K562 (cell line): ENCODE results near the gene BRAT1. TPM values are rescaled to one million over a fixed set of nuclear protein-coding genes. Genes with fewer than 3 reads are reported as not detected.

Source experiments
- ATAC-seq: fragments of 200-7000 bp; cut with Tn5 transposase; 3 replicates; pipeline ENCODE4 v1.9.1; 2020; ENCODE audit warnings: moderate library complexity
- BruUV-seq: library from RNA; stranded (reverse); fragments of 400-500 nt; replicated peaks from 2 replicates; lab custom pipeline; 2021; lab: Mats Ljungman, UMichigan
- CTCF ChIA-PET: fragments of 300-600 bp; formaldehyde crosslinking; extraction: SDS; loops from one replicate; lab custom pipeline; 2021; ENCODE audit warnings: low intra/inter-chr PET ratio; lab: Yijun Ruan, JAX
- POLR2A ChIA-PET: fragments of 300-600, 350-650 bp; sonication (Branson Sonifier 250); formaldehyde crosslinking; extraction: SDS; loops from one replicate; lab custom pipeline; 2021; ENCODE audit warnings: antibody characterized with exemption, inconsistent platforms; lab: Yijun Ruan, JAX
- DNase-seq, 4 experiments: peaks; one replicate each; pipeline versions ENCODE4 v3.0.0 to v3.0.0-alpha.2; 2011 to 2018; ENCODE audit warnings: low spot score in 3 of 4, mixed read lengths in 3 of 4; ENCODE audit errors: extremely low read depth in 1 of 4
- FAIRE-seq: peaks from 2 replicates; lab custom pipeline; 2011; peaks lifted over from hg19 to GRCh38; lab: Jason Lieb, UNC
- H2AFZ ChIP-seq: 2 replicates; pipeline ENCODE4 v1.6.0; 2011; ENCODE audit warnings: low read depth, low read length, control low read depth, inconsistent platforms
- H3K27ac ChIP-seq: fragments of 200-600 bp; 3 replicates; pipeline ENCODE4 v1.8.0; 2011; ENCODE audit warnings: low read depth, mild to moderate bottlenecking, control low read depth, inconsistent platforms, low read length, moderate library complexity, mixed read lengths; ENCODE audit errors: extremely low read depth
- H3K27me3 ChIP-seq, 2 experiments: fragments of 300-600 bp in 1 of 2; 2 replicates in 1 of 2; 3 replicates in 1 of 2; pipeline versions ENCODE4 v1.6.0 to v1.8.0; 2011; ENCODE audit warnings: inconsistent platforms in 2 of 2, low read length in 2 of 2, mild to moderate bottlenecking in 1 of 2, mixed read lengths in 1 of 2, moderate library complexity in 1 of 2; ENCODE audit not compliant: control insufficient read depth in 2 of 2, insufficient read depth in 2 of 2
- H3K36me3 ChIP-seq: fragments of 300-600 bp; 3 replicates; pipeline ENCODE4 v1.8.0; 2011; ENCODE audit warnings: mild to moderate bottlenecking, low read length, inconsistent platforms; ENCODE audit not compliant: control insufficient read depth, insufficient read depth
- H3K4me1 ChIP-seq, 2 experiments: fragments of 200-600 bp in 1 of 2; replicated peaks in 1 of 2; 2 replicates in 1 of 2; 3 replicates in 1 of 2; pipeline versions ENCODE4 v1.5.1 to v1.8.0; 2011; ENCODE audit warnings: inconsistent platforms in 2 of 2, low read length in 2 of 2, mild to moderate bottlenecking in 1 of 2, mixed read lengths in 1 of 2, moderate library complexity in 1 of 2; ENCODE audit not compliant: control insufficient read depth in 2 of 2, insufficient read depth in 2 of 2
- H3K4me2 ChIP-seq: 2 replicates; pipeline ENCODE4 v1.6.1; 2011; ENCODE audit warnings: low read length, control low read depth, inconsistent platforms, mixed read lengths; ENCODE audit not compliant: insufficient read depth
- H3K4me3 ChIP-seq: fragments of 200-600 bp; sonication (generic), shearing (Covaris generic); 2 replicates; pipeline ENCODE4 v1.5.1; 2016; ENCODE audit warnings: control low read depth, inconsistent platforms
- H3K79me2 ChIP-seq: fragments of 200-600 bp; 3 replicates; pipeline ENCODE4 v1.8.0; 2011; ENCODE audit warnings: low read length, inconsistent platforms; ENCODE audit not compliant: control insufficient read depth, insufficient read depth
- H3K9ac ChIP-seq, 2 experiments: 2 replicates each; pipeline versions ENCODE4 v1.6.0 to v1.6.1; 2011; ENCODE audit warnings: low read depth in 2 of 2, low read length in 2 of 2, control low read depth in 1 of 2, inconsistent platforms in 1 of 2, mild to moderate bottlenecking in 1 of 2, mixed read lengths in 1 of 2; ENCODE audit not compliant: insufficient read depth in 1 of 2
- H3K9me1 ChIP-seq: one replicate; pipeline ENCODE4 v1.6.0; 2011; ENCODE audit warnings: inconsistent platforms, mild to moderate bottlenecking, low read length, moderate library complexity; ENCODE audit not compliant: control insufficient read depth, insufficient read depth
- H3K9me3 ChIP-seq: replicated peaks from 2 replicates; pipeline ENCODE4 v1.5.1; 2011; ENCODE audit warnings: low read depth, low read length, inconsistent platforms; ENCODE audit not compliant: control insufficient read depth, insufficient read depth
- H4K20me1 ChIP-seq: replicated peaks from 2 replicates; pipeline ENCODE4 v1.6.1; 2011; ENCODE audit warnings: low read length, inconsistent platforms, mixed read lengths; ENCODE audit not compliant: control insufficient read depth, insufficient read depth
- ATF7 ChIP-seq: fragments of 450-650 bp; IDR thresholded peaks from 2 replicates; pipeline ENCODE4 v1.7.1; 2014; ENCODE audit warnings: mild to moderate bottlenecking, moderate library complexity
- EZH2 ChIP-seq: IDR thresholded peaks from 2 replicates; pipeline ENCODE4 v1.6.1; 2012; ENCODE audit warnings: low read depth, mild to moderate bottlenecking, inconsistent platforms, low read length, borderline replicate concordance
- HDAC1 ChIP-seq, 2 experiments: fragments of 450-650 bp; IDR thresholded peaks; 2 replicates each; pipeline ENCODE4 v1.6.1; 2016 to 2017; ENCODE audit warnings: inconsistent platforms in 1 of 2, mild to moderate bottlenecking in 1 of 2, moderate library complexity in 1 of 2
- KAT8 ChIP-seq: fragments of 450-650 bp; IDR thresholded peaks from 2 replicates; pipeline ENCODE4 v1.6.1; 2016; ENCODE audit warnings: low read depth, mild to moderate bottlenecking
- MECOM ChIP-seq: fragments of 250-450 bp; sonication (Bioruptor Pico); IDR thresholded peaks from 2 replicates; pipeline ENCODE4 v1.8.0; 2022; ENCODE audit warnings: inconsistent platforms
- POLR2B ChIP-seq: fragments of 450-650 bp; IDR thresholded peaks from 2 replicates; pipeline ENCODE4 v1.6.1; 2018; ENCODE audit warnings: low read depth; ENCODE audit not compliant: partially characterized antibody
- POLR3A ChIP-seq: IDR thresholded peaks from 2 replicates; pipeline ENCODE4 v1.6.1; 2011; ENCODE audit warnings: borderline replicate concordance, mild to moderate bottlenecking, moderate library complexity; ENCODE audit not compliant: insufficient read length, insufficient read depth; ENCODE audit errors: extremely low read depth
- TARDBP ChIP-seq: fragments of 450-650 bp; IDR thresholded peaks from 2 replicates; pipeline ENCODE4 v1.6.1; 2016
- TFAP4 ChIP-seq: sonication (generic); formaldehyde crosslinking; IDR thresholded peaks from 2 replicates; pipeline ENCODE4 v1.8.0; 2022; ENCODE audit warnings: missing genetic modification reagents, mild to moderate bottlenecking, moderate library complexity, borderline replicate concordance
- ZNF318 ChIP-seq, 2 experiments: fragments of 450-650 bp; IDR thresholded peaks; 2 replicates each; pipeline ENCODE4 v1.6.1; 2016; ENCODE audit warnings: mild to moderate bottlenecking in 2 of 2, borderline replicate concordance in 1 of 2, low read depth in 1 of 2, moderate library complexity in 1 of 2
- ZNF444 ChIP-seq: fragments of 250-450 bp; sonication (Bioruptor Pico); IDR thresholded peaks from 2 replicates; pipeline ENCODE4 v1.4.0; 2020; ENCODE audit warnings: mild to moderate bottlenecking, moderate library complexity
- ZNF639 ChIP-seq, 2 experiments: fragments of 200-800 bp in 1 of 2; sonication (Bioruptor generic) in 1 of 2; sonication (generic) in 1 of 2; formaldehyde crosslinking in 1 of 2; IDR thresholded peaks in 1 of 2; conservative IDR thresholded peaks in 1 of 2; 2 replicates each; pipeline versions ENCODE4 v1.5.0 to v1.6.1; 2016 to 2020; ENCODE audit warnings: missing compliant biosample characterization in 1 of 2, missing genetic modification characterization in 1 of 2, missing genetic modification reagents in 1 of 2
- WGBS: fragments of 100-300 bp; shearing (Covaris generic); methylation state at CpG from one replicate; pipeline ENCODE4 v1.1.6; 2016; ENCODE audit warnings: low coverage, mixed read lengths; ENCODE audit not compliant: insufficient coverage; ENCODE audit errors: missing lambda C conversion rate; 5-methylcytosine and 5-hydroxymethylcytosine counted together
- in situ Hi-C: fragments of 300-500 bp; cut with MboI; formaldehyde crosslinking; loops from 4 replicates; pipeline ENCODE4 v1.15.0; 2018; ENCODE audit warnings: inconsistent platforms, mixed read lengths
- intact Hi-C: fragments of 100-400 bp; cut with micrococcal nuclease; formaldehyde crosslinking; loops from 2 replicates; pipeline ENCODE4 v1.14.2; 2022
- polyA plus RNA-seq, 8 experiments: library from polyadenylated mRNA; depleted of rRNA in 4 of 8; stranded (reverse) in 5 of 8; unstranded in 3 of 8; fragments of >200 nt; fragmentation: Nextera tagmentation in 2 of 8; fragmentation: Illumina TruSeq in 1 of 8; extraction: Ambion mirVana in 2 of 8; extraction: Trizol in 1 of 8; gene quantifications; 2 replicates each; pipeline versions ENCODE4 v1.2.1 to v1.2.3, GENCODE V29; 2011 to 2014; ENCODE audit warnings: inconsistent platforms in 1 of 8, missing spikeins in 1 of 8
- total RNA-seq, 7 experiments: library from RNA; depleted of rRNA in 6 of 7; stranded (reverse); fragments of >200 nt in 6 of 7; fragmentation: Illumina TruSeq in 2 of 7; extraction: Trizol in 2 of 7; gene quantifications; 2 replicates each; pipeline versions ENCODE4 v1.2.1 to v1.2.3, GENCODE V29; 2011 to 2021; ENCODE audit warnings: low replicate concordance in 1 of 7

The BRAT1 gene
- total and polyA plus RNA-seq, 9 of the 15 experiments (the other 6 are each of a cell fraction or from before 2014, with no cell fraction given): 0.13 to 49.6 (median 10.5) TPM

- no TSS peak for BruUV-seq
- Histone ChIP-seq H2AFZ (no peak overlapping the region), H3K9me3 (no peaks in the 10 kb centered on the region), H3K9ac (no peak overlapping the region), H3K27me3 (no peaks in the 10 kb centered on the region), H3K4me2 (no peak overlapping the region), H3K4me3 (no peak overlapping the region), H3K36me3 (peaks cover 28% of the 10 kb centered on the region; the same call in 1 of the 3 replicates), H4K20me1 (no peaks in the 10 kb centered on the region), H3K9me1 (peaks cover 2% of the 10 kb centered on the region), H3K4me1 (peaks cover 0 to 12% of the 10 kb centered on the region in 2 experiments; a peak in 2 of 5 replicates), H3K27ac (no peak overlapping the region), H3K79me2 (no peaks in the 10 kb centered on the region)
- intact Hi-C loops: no loop called here
- 94% methylated on average over 5 of the region's 10 CpGs for WGBS
- POLR2A ChIA-PET: interaction anchor here (0.8 kb wide), 1 partner anchor 17 kb away, joined by 3 read pairs; no protein-coding TSS in a partner anchor
- CTCF ChIA-PET: no interaction called here
- no peak for ATAC-seq
- in situ Hi-C loops: no loop called here
- no peak for FAIRE-seq
- no peak for DNase-seq
- no peak for TF ChIP-seq ZNF639 (CRISPR knock-in tag; conservative IDR thresholded peaks at IDR 0.05 in 1 of 2, IDR thresholded peaks at IDR 0.05 in 1 of 2)
- TF ChIP-seq ZNF444 (CRISPR knock-in tag): no peak
- no peak for TF ChIP-seq HDAC1 (IDR thresholded peaks at IDR 0.05)
- no peak for TF ChIP-seq KAT8
- TF ChIP-seq POLR3A: no peak
- TF ChIP-seq TFAP4: no peak
- no peak for TF ChIP-seq POLR2B
- no peak for TF ChIP-seq EZH2
- TF ChIP-seq ATF7: no peak
- no peak for TF ChIP-seq TARDBP
- TF ChIP-seq ZNF318 (IDR thresholded peaks at IDR 0.05; ENCODE audit: borderline replicate concordance in 1 of 2, low read depth in 1 of 2): no peak
- no peak for TF ChIP-seq MECOM (CRISPR knock-in tag)
Observed at GRCh38 chr7:2594599-2594998, 39.3 kb upstream of the BRAT1 start.
